Measurements from ENCODE around the gene SERINC3. TPM values are rescaled to one million over a fixed set of nuclear protein-coding genes. Genes with fewer than 3 reads are reported as not detected.

Gene SERINC3
- total and polyA plus RNA-seq, 10 of the 15 experiments (the other 5 are each of a cell fraction or from before 2014, with no cell fraction given), result 24.5 to 96.8 (median 38.8) TPM

GRCh38 chr20:44528309-44528708 lies 6.4 kb upstream of the SERINC3 start:
- BruUV-seq (replicated peaks), result no TSS peak
- H4K20me1 ChIP-seq (ENCODE audit: control insufficient read depth, insufficient read depth), result no peaks in the 10 kb centered on the region
- no peak overlapping the region for H2AFZ ChIP-seq (ENCODE audit: control insufficient read depth, low read depth, low read length)
- WGBS (ENCODE audit: insufficient coverage, insufficient replicate concordance, low lambda C conversion rate, missing lambda C conversion rate), result 53% methylated on average over 6 of the region's 6 CpGs
- no peak for FAIRE-seq
- intact Hi-C loops (cut with micrococcal nuclease; ENCODE audit: unreplicated experiment) (no loop called here), in situ Hi-C loops (cut with MboI) (no loop called here)
- ChIA-PET RAD21 (ENCODE audit: unreplicated experiment) (no interaction called here), CTCF (interaction anchor here (1.0 kb wide), 1 partner anchor 19 kb away, joined by 3 read pairs; no protein-coding TSS in a partner anchor), POLR2A (interaction anchor here (0.9 kb wide), 1 partner anchor 10 kb away, joined by 6 read pairs; no protein-coding TSS in a partner anchor), SMC1A (ENCODE audit: uncharacterized antibody, unreplicated experiment) (interaction anchor here (0.6 kb wide), 2 partner anchors 13 to 80 kb away, joined by 3 read pairs; no protein-coding TSS in a partner anchor)
- no peaks in the 10 kb centered on the region for H3K27me3 ChIP-seq (replicated peaks in 1 of 2; ENCODE audit: control insufficient read depth in 2 of 2, insufficient read depth in 2 of 2, low read length in 1 of 2)
- no peak overlapping the region for H3K4me3 ChIP-seq
- H3K36me3 ChIP-seq (ENCODE audit: control insufficient read depth in 2 of 2, insufficient read depth in 2 of 2, low read length in 1 of 2), result no peaks in the 10 kb centered on the region
- H3K9ac ChIP-seq (ENCODE audit: control insufficient read depth, insufficient read depth, low read length), result no peak overlapping the region
- no peaks in the 10 kb centered on the region; the same call in 1 of the 2 replicates for H3K4me1 ChIP-seq (ENCODE audit: control insufficient read depth, insufficient read depth, low read length)
- H3K4me2 ChIP-seq (ENCODE audit: control insufficient read depth, insufficient read depth), result no peak overlapping the region
- ATAC-seq, result no peak
- H3K27ac ChIP-seq (ENCODE audit: control insufficient read depth, insufficient read depth), result no peak overlapping the region
- H3K79me2 ChIP-seq (ENCODE audit: control insufficient read depth, insufficient read depth, low read length), result no peaks in the 10 kb centered on the region
- TF ChIP-seq ATF2 (IDR thresholded peaks at IDR 0.05; ENCODE audit: low read length), result no peak
- no peak for TF ChIP-seq STAT1 (conservative IDR thresholded peaks at IDR 0.05)
- no peak for TF ChIP-seq NR2C2 (IDR thresholded peaks at IDR 0.05; ENCODE audit: borderline replicate concordance, control insufficient read depth, insufficient read length, low read depth)
- TF ChIP-seq IKZF2 (IDR thresholded peaks at IDR 0.05), result no peak
- TF ChIP-seq RELB (IDR thresholded peaks at IDR 0.05; ENCODE audit: low read depth), result no peak
- TF ChIP-seq DPF2 (IDR thresholded peaks at IDR 0.05), result no peak
- TF ChIP-seq PRDM15 (CRISPR knock-in tag; IDR thresholded peaks at IDR 0.05), result no peak
- TF ChIP-seq USF1 (IDR thresholded peaks at IDR 0.05; ENCODE audit: borderline replicate concordance, extremely low read length, insufficient read depth, low read depth, low read length), result no peak
- no peak for TF ChIP-seq RELA (IDR thresholded peaks at IDR 0.05; ENCODE audit: borderline replicate concordance, partially characterized antibody)
- no peak for TF ChIP-seq CTCF (IDR thresholded peaks at IDR 0.05 in 2 of 3, conservative IDR thresholded peaks at IDR 0.05 in 1 of 3; ENCODE audit: control insufficient read depth in 2 of 3, extremely low read depth in 1 of 3, insufficient read depth in 1 of 3, low read depth in 3 of 3, low read length in 3 of 3)
- no peak for TF ChIP-seq BRCA1 (IDR thresholded peaks at IDR 0.05; ENCODE audit: low read depth, low read length)
- no peak for TF ChIP-seq EZH2 (IDR thresholded peaks at IDR 0.05; ENCODE audit: borderline replicate concordance, control insufficient read depth, low read depth, low read length)
- H3K9me3 ChIP-seq (replicated peaks; ENCODE audit: control insufficient read depth, insufficient read depth, low read length), result no peaks in the 10 kb centered on the region
- no peak for DNase-seq (ENCODE audit: low read depth, low spot score)
